Astrocyte of the spinal cord (primary cell): ENCODE data around the gene OMD.

Experiments used
- DNase-seq: peaks from one replicate; pipeline ENCODE4 v3.0.0; 2011; ENCODE audit warnings: low read depth, low spot score
- H3K4me3 ChIP-seq: 2 replicates; pipeline ENCODE4 v1.5.1; 2011; ENCODE audit warnings: low read depth, mild to moderate bottlenecking, low read length, moderate library complexity
- in situ Hi-C: cut with HindIII; loops from 2 replicates; pipeline ENCODE4 v1.10.0; 2017; ENCODE audit warnings: low sequenced_read_pairs
- TF ChIP-seq, protein P1 (sequence below): IDR thresholded peaks from 2 replicates; pipeline ENCODE4 v1.5.1; 2012; ENCODE audit warnings: low read depth, mild to moderate bottlenecking, low read length, inconsistent platforms

Gene OMD

DNA sequence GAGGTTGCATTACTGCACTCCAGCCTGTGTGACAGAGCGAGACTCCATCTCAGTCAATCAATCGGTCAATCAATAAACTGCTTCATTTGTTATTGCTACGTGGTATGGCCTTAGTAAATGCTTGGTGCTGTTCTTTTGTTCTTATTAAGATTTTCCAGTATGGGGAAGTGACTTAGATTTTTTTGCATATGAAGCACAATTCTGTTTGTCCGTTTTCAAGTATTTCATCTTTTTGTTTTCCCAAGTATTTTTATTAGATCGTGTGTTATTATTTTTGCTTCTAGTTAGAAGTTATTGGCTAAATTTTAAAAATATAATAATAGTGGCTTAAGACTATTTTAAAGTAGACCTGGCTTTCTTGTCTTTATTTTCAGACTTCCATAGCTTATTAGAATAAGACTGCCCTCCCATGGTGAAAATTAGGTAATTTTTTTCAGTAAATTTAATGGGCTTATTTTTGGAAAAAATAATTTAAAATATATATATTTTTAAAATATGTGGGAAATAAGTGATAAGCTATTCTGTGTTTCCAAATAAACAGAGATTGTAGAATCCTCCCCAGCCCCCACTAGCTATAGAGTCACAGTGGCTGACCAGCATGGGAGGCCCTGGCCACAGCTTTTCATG, 14.7 kb upstream of the OMD start:
- peak; percentile 52 for DNase-seq
- no peak overlapping the region for H3K4me3 ChIP-seq
- TF ChIP-seq, protein P1, sequence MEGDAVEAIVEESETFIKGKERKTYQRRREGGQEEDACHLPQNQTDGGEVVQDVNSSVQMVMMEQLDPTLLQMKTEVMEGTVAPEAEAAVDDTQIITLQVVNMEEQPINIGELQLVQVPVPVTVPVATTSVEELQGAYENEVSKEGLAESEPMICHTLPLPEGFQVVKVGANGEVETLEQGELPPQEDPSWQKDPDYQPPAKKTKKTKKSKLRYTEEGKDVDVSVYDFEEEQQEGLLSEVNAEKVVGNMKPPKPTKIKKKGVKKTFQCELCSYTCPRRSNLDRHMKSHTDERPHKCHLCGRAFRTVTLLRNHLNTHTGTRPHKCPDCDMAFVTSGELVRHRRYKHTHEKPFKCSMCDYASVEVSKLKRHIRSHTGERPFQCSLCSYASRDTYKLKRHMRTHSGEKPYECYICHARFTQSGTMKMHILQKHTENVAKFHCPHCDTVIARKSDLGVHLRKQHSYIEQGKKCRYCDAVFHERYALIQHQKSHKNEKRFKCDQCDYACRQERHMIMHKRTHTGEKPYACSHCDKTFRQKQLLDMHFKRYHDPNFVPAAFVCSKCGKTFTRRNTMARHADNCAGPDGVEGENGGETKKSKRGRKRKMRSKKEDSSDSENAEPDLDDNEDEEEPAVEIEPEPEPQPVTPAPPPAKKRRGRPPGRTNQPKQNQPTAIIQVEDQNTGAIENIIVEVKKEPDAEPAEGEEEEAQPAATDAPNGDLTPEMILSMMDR: no peak
- in situ Hi-C loops: no loop called here

DNA sequence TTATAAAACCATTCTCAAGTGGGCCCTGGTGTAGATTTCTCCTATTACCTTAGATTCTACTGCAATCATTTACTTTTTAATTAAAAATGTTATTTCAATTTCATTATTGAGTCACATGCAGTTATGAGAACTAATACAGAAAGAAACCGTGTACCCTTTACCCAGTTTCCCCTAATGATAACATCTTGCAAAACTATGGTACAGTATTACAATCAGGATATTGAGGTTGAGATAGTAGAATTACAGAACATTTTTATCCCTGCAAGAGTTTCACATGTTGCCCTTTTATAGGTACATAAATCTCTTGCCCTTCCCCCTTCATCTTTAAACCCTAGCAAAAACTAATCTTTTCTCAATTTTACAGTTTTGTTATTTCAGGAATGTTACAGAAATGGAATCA, 11.0 kb upstream of the OMD start:
- H3K4me3 ChIP-seq: no peak overlapping the region
- no peak for DNase-seq
- TF ChIP-seq, protein P1: no peak
- in situ Hi-C loops: no loop called here

DNA sequence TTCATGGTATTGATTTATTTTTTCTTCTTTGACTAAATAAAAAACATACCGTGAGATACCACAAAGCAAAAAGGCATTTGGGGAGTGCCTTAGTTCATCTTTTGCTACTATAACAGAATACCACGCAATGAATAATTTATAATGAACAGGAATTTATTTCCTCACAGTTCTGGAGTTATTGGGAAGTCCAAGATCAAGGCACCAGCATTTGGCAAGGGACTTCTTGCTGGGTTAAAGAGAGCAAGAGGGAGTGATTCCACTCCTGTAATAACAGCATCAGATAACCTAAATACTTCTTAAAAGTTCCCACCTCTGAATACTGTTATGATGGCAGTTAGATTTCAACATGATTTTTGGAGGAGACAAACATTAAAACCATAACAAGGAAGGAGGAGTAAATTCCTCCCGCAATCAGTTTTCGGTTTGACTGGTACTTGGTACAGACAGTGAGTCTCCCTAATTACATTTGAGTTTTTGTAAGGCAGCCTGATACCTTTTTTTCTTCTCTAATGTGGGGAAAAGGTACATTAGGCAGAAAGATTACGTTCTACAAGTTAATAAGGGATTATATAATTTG, 8.8 kb upstream of the OMD start:
- no peak overlapping the region for H3K4me3 ChIP-seq
- TF ChIP-seq, protein P1: no peak
- in situ Hi-C loops: no loop called here
- DNase-seq: no peak

DNA sequence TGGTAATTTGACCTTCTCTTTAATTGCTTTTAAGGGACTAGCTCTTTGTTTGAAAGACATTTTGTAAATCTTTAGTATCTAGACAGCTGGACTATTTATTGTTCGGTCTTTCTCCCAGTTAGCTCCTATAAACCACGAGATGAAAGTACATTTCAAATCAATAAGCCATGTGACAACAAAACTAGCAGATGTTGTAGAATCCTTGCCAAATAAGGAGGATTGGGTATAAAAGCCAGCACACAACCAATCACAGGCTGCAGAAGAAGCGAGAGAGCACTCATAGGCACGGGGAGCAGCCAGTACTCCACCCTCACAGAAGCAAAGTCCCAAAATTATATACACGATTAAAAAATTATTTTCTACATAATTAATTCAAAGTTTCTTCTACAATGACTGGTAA, 8.1 kb upstream of the OMD start:
- in situ Hi-C loops: no loop called here
- TF ChIP-seq, protein P1: no peak
- no peak overlapping the region for H3K4me3 ChIP-seq
- no peak for DNase-seq

DNA sequence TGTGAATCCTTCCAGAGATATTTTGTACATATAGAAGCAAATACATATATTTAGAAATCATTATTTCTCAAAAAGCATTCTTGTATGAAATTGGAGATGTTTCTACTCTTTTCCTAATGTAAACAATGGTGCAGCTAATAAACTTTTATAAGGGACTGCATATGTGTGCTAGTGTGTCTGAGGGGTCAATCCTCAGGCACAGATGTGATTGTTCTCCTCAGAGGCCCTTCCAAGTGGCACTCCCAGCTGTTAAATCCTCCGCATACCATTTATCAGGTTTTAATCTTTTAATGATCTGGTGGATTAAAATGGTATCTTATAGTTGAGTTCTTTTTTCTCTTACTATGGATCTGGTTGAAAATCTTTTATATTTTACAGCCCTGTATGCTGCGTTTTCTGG, 5.6 kb upstream of the OMD start:
- in situ Hi-C loops: no loop called here
- no peak for DNase-seq
- no peak overlapping the region for H3K4me3 ChIP-seq
- TF ChIP-seq, protein P1: no peak

DNA sequence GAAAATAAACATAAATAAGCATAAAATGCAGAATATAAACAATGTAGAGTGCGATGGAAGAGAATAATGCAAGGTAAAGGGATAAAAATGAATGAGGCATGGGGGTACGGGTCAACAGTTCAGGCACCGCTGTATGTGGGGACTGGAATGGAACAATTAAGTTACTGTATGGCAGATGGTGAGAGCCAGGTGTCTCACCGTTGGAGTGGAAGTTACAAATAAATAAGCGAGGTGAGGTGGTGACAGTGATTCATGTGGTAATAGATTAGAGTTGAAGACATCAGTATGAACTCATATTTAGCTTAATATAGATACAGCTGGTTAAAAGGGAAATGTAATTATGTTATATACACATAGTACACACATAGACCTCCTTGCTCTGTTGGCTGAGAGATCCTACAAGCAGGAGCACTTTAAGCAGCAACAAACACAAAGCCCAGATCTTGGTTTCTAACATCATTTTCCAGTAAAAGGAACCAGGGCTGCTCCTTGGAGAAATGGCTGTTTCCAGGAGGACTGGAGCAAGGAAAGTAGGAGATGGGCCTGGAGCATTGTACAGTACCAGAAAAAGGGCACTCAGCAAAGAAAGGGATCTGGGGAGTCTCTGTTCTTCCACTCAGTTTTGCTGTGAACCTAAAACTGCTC, 2.4 kb upstream of the OMD start:
- in situ Hi-C loops: no loop called here

More for the DNA sequence above, 2.4 kb upstream of the OMD start:
- no peak for DNase-seq
- TF ChIP-seq, protein P1: no peak
- no peak overlapping the region for H3K4me3 ChIP-seq
